Right lobe of liver (tissue), 6 donors: ENCODE results near the gene ESPL1. TPM values are rescaled to one million over a fixed set of nuclear protein-coding genes. Genes with fewer than 3 reads are reported as not detected.

ENCODE experiments used
- ATAC-seq, 4 donors: fragments of 200-7000 bp; cut with Tn5 transposase; one replicate each; pipeline ENCODE4 v1.9.1; 2020; ENCODE audit warnings: mild to moderate bottlenecking in 4 of 4, moderate library complexity in 4 of 4
- DNase-seq, 3 donors: peaks; one replicate each; pipeline ENCODE4 v3.0.0-alpha.2; 2020
- H3K27ac ChIP-seq, 3 donors: fragments of 200-600 bp; one replicate each; pipeline ENCODE4 v1.8.0; 2022
- H3K27me3 ChIP-seq, 2 donors: fragments of 200-600 bp; one replicate each; pipeline ENCODE4 v1.8.0; 2022
- H3K36me3 ChIP-seq, 4 donors: fragments of 200-600 bp; sonication (generic) in 1 of 4; one replicate each; pipeline versions ENCODE4 v1.5.1 to v1.8.0; 2017 to 2022; ENCODE audit warnings: control low read depth in 1 of 4
- H3K4me1 ChIP-seq, 4 donors: fragments of 200-600 bp; sonication (generic) in 1 of 4; one replicate each; pipeline versions ENCODE4 v1.5.1 to v1.8.0; 2017 to 2022; ENCODE audit warnings: control low read depth in 1 of 4
- H3K4me3 ChIP-seq, 3 donors: fragments of 200-600 bp; one replicate each; pipeline ENCODE4 v1.8.0; 2022
- H3K9me3 ChIP-seq, 4 donors: fragments of 200-600 bp; sonication (generic) in 1 of 4; one replicate each; pipeline versions ENCODE4 v1.5.1 to v1.8.0; 2017 to 2022; ENCODE audit warnings: control low read depth in 1 of 4
- POLR2A ChIP-seq: fragments of 450-650 bp; IDR thresholded peaks from one replicate; pipeline ENCODE4 v1.6.1; 2017; ENCODE audit warnings: antibody characterized with exemption, mild to moderate bottlenecking
- WGBS: methylation state at CpG from one replicate; pipeline ENCODE4 v1.1.6; 2018; ENCODE audit warnings: low coverage, low lambda C conversion rate; ENCODE audit not compliant: insufficient coverage; ENCODE audit errors: missing lambda C conversion rate; 5-methylcytosine and 5-hydroxymethylcytosine counted together
- intact Hi-C, 2 donors: fragments of 100-400 bp; cut with DNase I; formaldehyde crosslinking; loops; one replicate each; pipeline versions ENCODE4 v1.11.2 to v1.14.1; 2022
- total RNA-seq, 6 experiments: library from RNA; depleted of rRNA in 2 of 6; stranded (reverse); fragments of >200 nt in 2 of 6; fragmentation: NEBNext Ultra II Directional in 3 of 6; extraction: Animal tissue kit (Norgen Biotek cat#: 25700) in 3 of 6; gene quantifications; one replicate each; pipeline versions ENCODE4 v1.1.0 to v1.2.4, GENCODE V29; 2016 to 2023
- TF ChIP-seq, protein P1 (sequence below), 4 donors: fragments of 200-600 bp in 3 of 4; fragments of 450-650 bp in 1 of 4; IDR thresholded peaks; one replicate each; pipeline versions ENCODE4 v1.5.1 to v1.8.0; 2016 to 2022; ENCODE audit warnings: antibody characterized with exemption in 4 of 4, mild to moderate bottlenecking in 2 of 4
- donor health status: DM: no; HTN: yes; CAD: no.
- donor health status: DM: no; HTN: no; CAD: no.
- donor health status: DM: no; HTN: no; CAD: no.
- donor health status: DM: no; HTN: yes; CAD: no.
- donor health status: DM: no; HTN: yes; CAD: no.

The ESPL1 gene
- total RNA-seq, 6 experiments from 2014 or later, result 0.04 to 15.0 (median 4.5) TPM

DNA sequence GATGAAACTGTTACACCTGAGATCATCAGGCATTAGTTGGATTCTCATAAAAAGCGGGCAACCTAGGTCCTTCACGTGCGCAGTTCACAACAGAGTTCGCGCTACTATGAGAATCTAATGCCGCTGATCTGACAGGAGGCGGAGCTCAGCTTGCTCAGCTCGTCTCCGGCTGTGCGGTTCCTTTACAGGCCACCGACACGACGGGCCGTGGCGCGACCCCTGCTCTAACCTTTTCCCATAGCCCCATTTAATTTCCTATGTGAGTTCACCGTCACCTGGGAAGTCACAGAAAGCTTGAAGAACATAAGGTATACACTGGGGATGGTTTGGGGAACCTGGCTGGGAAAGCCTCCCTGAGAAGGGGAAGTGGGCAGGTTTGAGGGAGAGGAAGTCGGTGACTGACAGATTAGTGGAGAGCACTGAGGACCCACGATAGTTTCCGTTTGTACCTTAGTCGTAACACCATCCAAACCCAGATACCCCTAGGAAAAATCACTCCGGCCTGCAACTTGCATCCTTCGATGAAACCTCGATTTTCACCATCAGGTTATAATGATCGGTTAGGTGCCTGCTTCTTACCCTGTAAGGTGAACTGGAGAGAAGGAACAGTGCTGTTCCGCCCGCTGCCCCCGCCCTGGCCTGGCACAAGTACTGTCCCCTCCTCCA is 56.1 kb downstream of the ESPL1 start:
- Histone ChIP-seq H3K27me3 (no peaks in the 10 kb centered on the region), H3K4me1 (peaks cover 0 to 32% (median 10%) of the 10 kb centered on the region in 4 donors), H3K27ac (peak overlapping the region; percentile 71 to 88 (median 84)), H3K4me3 (peak overlapping the region; percentile 64 to 76 (median 72)), H3K9me3 (no peaks in the 10 kb centered on the region), H3K36me3 (peaks cover 0 to under 1% (median 0%) of the 10 kb centered on the region in 4 donors)
- TF ChIP-seq, protein P1, sequence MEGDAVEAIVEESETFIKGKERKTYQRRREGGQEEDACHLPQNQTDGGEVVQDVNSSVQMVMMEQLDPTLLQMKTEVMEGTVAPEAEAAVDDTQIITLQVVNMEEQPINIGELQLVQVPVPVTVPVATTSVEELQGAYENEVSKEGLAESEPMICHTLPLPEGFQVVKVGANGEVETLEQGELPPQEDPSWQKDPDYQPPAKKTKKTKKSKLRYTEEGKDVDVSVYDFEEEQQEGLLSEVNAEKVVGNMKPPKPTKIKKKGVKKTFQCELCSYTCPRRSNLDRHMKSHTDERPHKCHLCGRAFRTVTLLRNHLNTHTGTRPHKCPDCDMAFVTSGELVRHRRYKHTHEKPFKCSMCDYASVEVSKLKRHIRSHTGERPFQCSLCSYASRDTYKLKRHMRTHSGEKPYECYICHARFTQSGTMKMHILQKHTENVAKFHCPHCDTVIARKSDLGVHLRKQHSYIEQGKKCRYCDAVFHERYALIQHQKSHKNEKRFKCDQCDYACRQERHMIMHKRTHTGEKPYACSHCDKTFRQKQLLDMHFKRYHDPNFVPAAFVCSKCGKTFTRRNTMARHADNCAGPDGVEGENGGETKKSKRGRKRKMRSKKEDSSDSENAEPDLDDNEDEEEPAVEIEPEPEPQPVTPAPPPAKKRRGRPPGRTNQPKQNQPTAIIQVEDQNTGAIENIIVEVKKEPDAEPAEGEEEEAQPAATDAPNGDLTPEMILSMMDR (IDR thresholded peaks at IDR 0.05), result no peak
- TF ChIP-seq POLR2A, result no peak
- intact Hi-C loops, result loop anchor here in 1 of 2 donors (10.0 kb wide), 1 partner anchor 181 kb away; the partner anchor contains the start of genes NPFF and TARBP2
- WGBS, result 21% methylated on average over 19 of the region's 28 CpGs
- ATAC-seq (peak in 3 of 4 donors; percentile 3 to 18 (median 6)), DNase-seq (peak; percentile 49 to 64 (median 60))

DNA sequence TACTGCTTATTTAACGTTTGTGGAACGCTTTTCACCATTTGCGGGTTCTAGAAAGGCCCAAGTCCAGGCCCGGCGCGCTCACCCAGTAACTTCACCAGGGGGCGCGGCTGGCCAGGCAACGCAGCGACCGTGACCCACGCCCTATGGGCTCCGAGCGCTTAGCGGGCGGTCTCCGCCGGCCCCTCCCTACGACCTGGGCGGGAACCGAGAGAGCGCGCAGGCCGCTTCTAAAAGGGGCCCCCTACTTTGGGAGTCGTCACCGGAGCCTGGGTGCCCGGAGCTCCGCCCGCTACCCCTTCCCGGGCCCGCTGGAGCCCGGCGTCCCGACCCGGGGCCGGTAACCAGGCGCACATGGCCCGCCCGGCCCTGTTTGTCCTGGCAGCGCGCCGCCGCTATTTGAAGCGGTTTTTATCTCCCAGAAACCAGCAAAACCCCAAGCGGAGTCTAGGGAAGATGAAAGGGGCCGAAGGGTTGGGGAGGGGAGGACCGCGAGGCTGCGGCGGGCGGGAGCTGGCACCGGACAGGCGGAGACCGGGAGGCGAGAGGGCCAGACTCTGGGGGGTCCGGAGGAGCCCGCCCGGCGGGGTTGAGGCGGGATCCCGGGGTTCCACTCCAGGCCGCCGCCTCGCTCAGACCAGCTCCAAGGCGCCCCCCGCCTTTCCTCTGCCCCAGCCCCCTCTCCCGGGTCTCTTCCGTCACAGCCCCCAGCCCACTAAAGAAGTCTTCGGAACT is 56.8 kb downstream of the ESPL1 start:
- Histone ChIP-seq H3K4me1 (peaks cover 0 to 32% (median 10%) of the 10 kb centered on the region in 4 donors), H3K4me3 (peak overlapping the region; percentile 64 to 76 (median 72)), H3K9me3 (no peaks in the 10 kb centered on the region), H3K27ac (peak overlapping the region; percentile 71 to 88 (median 84)), H3K27me3 (no peaks in the 10 kb centered on the region), H3K36me3 (no peaks in the 10 kb centered on the region)
- TF ChIP-seq POLR2A, result peak; percentile 85
- TF ChIP-seq, protein P1 (IDR thresholded peaks at IDR 0.05), result peak; percentile 78 to 87 (median 84)
- ATAC-seq, result peak; percentile 79 to 87 (median 82)
- WGBS, result under 1% methylated on average over 30 of the region's 69 CpGs
- DNase-seq, result peak; percentile 95 to 97 (median 96)
- intact Hi-C loops, result loop anchor here in 1 of 2 donors (10.0 kb wide), 1 partner anchor 180 kb away; the partner anchor contains the start of genes NPFF and TARBP2

DNA sequence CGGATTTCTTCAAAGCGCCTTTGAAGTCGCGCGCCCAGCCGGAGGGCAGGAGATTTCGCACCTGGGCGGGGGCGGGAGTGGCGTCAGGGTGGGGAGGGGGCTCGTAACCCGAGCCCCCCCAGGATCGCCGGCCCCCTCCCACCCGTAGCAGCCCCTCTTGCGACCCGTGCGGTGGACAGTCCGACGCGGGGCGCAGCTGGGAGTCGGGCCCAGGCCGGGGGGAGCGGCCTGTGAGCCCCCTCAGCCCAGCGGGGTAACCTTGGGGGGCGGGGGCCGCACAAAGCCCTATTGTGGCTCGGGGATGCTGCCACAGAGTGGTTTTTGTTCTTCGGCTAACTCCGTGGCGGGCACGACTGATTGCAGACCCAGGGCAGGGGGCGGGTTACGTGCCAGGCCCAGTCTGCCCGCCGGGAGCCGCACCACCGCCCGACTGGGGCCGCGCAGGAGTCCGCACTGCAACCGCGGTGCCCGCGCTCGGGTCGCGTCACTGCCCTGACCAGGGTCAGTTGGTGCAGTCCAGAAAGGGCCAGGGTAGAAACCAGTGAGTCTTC is 57.5 kb downstream of the ESPL1 start:
- peak; percentile 63 to 65 (median 65) for DNase-seq
- Histone ChIP-seq H3K27me3 (no peaks in the 10 kb centered on the region), H3K27ac (peak overlapping the region in 2 of 3 donors; percentile 71 to 88), H3K4me3 (peak overlapping the region; percentile 64 to 76 (median 72)), H3K4me1 (peaks cover 0 to 27% (median 8%) of the 10 kb centered on the region in 4 donors), H3K9me3 (no peaks in the 10 kb centered on the region), H3K36me3 (no peaks in the 10 kb centered on the region)
- intact Hi-C loops, result loop anchor here in 1 of 2 donors (10.0 kb wide), 1 partner anchor 179 kb away; the partner anchor contains the start of genes NPFF and TARBP2
- TF ChIP-seq, protein P1 (IDR thresholded peaks at IDR 0.05), result no peak
- no peak for TF ChIP-seq POLR2A
- ATAC-seq, result peak; percentile 1 to 19 (median 5)
- 0% methylated on average over 4 of the region's 50 CpGs for whole genome bisulfite sequencing

DNA sequence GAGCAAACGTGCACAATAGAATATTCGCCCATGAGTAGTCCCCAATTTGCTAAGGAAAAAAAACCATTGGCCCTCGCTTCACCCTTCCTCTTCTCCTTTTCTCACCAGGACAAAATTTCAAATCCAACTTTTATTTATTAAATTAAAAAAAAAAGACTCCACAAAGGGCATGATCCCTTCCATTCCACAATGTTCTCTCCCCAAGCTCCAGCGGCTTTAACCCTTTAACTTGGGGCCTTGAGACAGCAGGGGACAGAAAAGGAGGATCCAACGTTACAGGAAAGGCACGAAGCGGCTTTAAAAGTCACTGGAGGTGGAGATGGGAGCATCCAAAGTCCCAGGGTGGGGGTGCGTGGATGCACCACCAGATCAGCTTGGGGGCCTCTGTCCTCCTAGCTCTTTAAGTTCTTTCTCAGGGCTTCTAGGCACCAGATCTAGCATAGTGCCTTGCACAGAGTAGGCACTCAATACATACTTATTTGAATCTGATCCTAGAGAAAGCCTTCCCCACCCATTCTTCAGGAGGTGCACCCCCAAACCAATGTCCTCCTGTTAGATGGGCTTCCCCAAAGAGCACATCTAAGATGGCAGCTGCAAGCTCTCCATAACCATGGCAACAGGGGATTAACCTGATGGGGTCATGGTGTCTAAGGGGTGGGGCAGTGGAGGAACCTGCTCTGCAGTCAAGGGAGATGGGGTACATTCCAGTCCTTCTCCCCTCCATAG is 58.5 kb downstream of the ESPL1 start:
- DNase-seq (no peak), ATAC-seq (no peak)
- no peaks in the 10 kb centered on the region for H3K36me3 ChIP-seq
- intact Hi-C loops, result loop anchor here in 1 of 2 donors (10.0 kb wide), 1 partner anchor 178 kb away; the partner anchor contains the start of genes NPFF and TARBP2
- no peaks in the 10 kb centered on the region for H3K9me3 ChIP-seq
- peaks cover 0 to 24% (median 7%) of the 10 kb centered on the region in 4 donors for H3K4me1 ChIP-seq
- no peak overlapping the region for H3K4me3 ChIP-seq
- no peak overlapping the region for H3K27ac ChIP-seq
- TF ChIP-seq POLR2A, result no peak
- TF ChIP-seq, protein P1 (IDR thresholded peaks at IDR 0.05), result no peak
- WGBS, result 77% methylated on average over 8 of the region's 8 CpGs
- no peaks in the 10 kb centered on the region for H3K27me3 ChIP-seq
